ENCODE data around the gene FYB1.

FYB1 gene

GRCh38 chr5:39214912-39215709 is 4.3 kb downstream of the FYB1 start:
- TF ChIP-seq CTCF (conservative IDR thresholded peaks at IDR 0.05; ENCODE audit: low read depth), result no peak
- DNase-seq (ENCODE audit: low spot score), result no peak
- POLR2A ChIA-PET (ENCODE audit: low non-redundant PET), result no interaction called here
- CTCF ChIA-PET, result no interaction called here
- H3K27ac ChIP-seq, result no peak overlapping the region

DNA sequence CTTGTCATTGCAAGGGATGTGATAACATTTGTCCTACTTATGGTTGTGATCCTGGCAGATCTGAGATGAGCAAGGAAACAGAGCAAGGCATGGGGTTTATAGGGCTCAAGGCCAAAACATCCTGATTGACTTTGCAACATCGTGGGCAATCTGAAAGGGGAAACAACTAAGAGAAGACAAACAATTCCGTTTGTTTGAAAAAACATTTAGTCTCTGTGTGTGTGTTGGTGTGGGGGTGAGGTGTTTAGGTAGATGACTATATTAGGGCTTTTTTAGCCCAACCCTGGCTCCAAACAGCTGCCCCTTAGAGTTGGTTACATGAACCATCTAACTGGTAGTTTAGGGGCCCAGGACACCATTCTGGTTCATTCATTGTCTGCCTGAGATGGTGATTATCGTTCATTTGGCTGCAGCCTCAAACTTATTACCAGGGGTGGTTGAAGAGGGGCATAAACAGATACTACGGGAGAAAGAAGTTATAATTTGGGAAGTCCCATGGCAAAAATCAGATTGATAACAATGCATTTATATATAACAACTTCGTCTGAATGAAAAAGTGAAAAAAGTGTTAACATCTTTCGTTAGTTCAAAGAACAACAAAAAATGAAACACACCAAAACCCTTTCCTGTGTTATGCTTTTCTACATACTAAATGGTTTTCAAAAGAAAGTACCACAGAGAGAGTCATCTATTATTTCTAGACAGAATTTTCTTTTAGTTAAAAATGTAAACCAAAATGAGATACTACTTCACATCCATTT is 5.7 kb downstream of the FYB1 start:
- CTCF ChIA-PET, result no interaction called here
- DNase-seq (ENCODE audit: low spot score), result no peak
- H3K27ac ChIP-seq, result no peak overlapping the region
- TF ChIP-seq CTCF (conservative IDR thresholded peaks at IDR 0.05; ENCODE audit: low read depth), result no peak
- POLR2A ChIA-PET (ENCODE audit: low non-redundant PET), result no interaction called here

- ChIA-PET CTCF (interaction anchor here (0.6 to 0.7 kb wide), 4 partner anchors 49 to 328 kb away, joined by 3 to 4 read pairs (median 3); no protein-coding TSS in a partner anchor), POLR2A (ENCODE audit: low non-redundant PET) (no interaction called here)
- H3K27ac ChIP-seq, result no peak overlapping the region
- no peak for DNase-seq (ENCODE audit: low spot score)
- TF ChIP-seq CTCF (conservative IDR thresholded peaks at IDR 0.05; ENCODE audit: low read depth), result no peak
Observed at GRCh38 chr5:39211773-39212172, 7.6 kb downstream of the FYB1 start.

DNA sequence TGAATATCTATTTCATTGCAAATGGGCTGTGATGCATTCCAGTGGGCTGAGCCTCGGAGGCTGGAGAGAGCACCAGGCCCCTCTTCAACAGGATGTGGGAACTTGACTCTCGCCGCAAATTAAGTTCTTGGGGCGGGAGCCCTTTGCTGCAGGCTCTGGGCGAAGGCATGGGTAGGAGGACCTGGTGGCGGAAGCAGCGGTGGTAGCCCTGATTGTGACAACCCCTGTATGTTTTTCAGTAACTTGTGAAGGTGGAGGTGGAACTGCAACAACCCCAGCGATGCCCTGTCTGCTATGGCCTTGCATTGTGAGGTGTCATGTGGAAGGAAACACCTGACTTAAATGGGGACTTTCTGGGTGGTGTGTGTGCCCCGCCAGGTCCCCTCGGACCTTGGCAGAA is 9.4 kb downstream of the FYB1 start:
- H3K27ac ChIP-seq, result no peak overlapping the region
- no peak for DNase-seq (ENCODE audit: low spot score)
- CTCF ChIA-PET, result no interaction called here
- TF ChIP-seq CTCF (conservative IDR thresholded peaks at IDR 0.05; ENCODE audit: low read depth), result no peak
- POLR2A ChIA-PET (ENCODE audit: low non-redundant PET), result no interaction called here

DNA sequence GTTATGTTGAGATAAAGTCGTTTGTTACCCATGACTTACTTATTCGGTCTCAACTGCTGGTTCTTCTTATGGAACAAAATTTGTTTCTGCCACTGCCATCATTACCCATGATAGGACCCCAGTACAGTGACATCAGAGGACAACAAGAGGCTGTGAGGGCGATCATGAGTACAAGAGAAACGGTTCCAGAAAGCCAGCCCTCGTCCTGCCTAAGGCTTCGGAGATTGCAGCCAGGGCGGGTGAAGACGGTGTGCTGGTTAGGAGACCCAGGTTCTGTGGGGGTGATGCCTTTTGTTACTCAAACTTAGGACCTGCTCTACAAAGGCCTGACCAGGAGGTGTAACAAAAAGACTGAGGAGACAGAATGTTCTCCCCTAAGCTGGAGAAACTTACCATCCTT is 10.9 kb downstream of the FYB1 start:
- POLR2A ChIA-PET (ENCODE audit: low non-redundant PET), result no interaction called here
- H3K27ac ChIP-seq, result no peak overlapping the region
- DNase-seq (ENCODE audit: low spot score), result no peak
- TF ChIP-seq CTCF (conservative IDR thresholded peaks at IDR 0.05; ENCODE audit: low read depth), result no peak
- CTCF ChIA-PET, result interaction anchor here (0.6 kb wide), 1 partner anchor 9 kb away, joined by 3 read pairs; no protein-coding TSS in a partner anchor

GRCh38 chr5:39207345-39208045 is 11.9 kb downstream of the FYB1 start:
- no peak for DNase-seq (ENCODE audit: low spot score)
- no peak overlapping the region for H3K27ac ChIP-seq
- CTCF ChIA-PET, result interaction anchor here (0.7 kb wide), 1 partner anchor 57 kb away, joined by 3 read pairs; no protein-coding TSS in a partner anchor
- POLR2A ChIA-PET (ENCODE audit: low non-redundant PET), result no interaction called here
- TF ChIP-seq CTCF (conservative IDR thresholded peaks at IDR 0.05; ENCODE audit: low read depth), result no peak
